RWPE2 (cell line): Measurements from ENCODE around the gene EVL.

Experiments used
- ATAC-seq: fragments of 200-7000 bp; cut with Tn5 transposase; 3 replicates; pipeline ENCODE4 v1.9.1; 2021; ENCODE audit warnings: low read depth
- DNase-seq: peaks from one replicate; pipeline ENCODE4 v3.0.0-alpha.2; 2020; ENCODE audit warnings: low spot score
- H3K27ac ChIP-seq: fragments of 450-650 bp; 2 replicates; pipeline ENCODE4 v1.5.1; 2017; ENCODE audit warnings: mild to moderate bottlenecking; ENCODE audit not compliant: poor library complexity, severe bottlenecking
- H3K27me3 ChIP-seq: fragments of 250-450 bp; sonication (Bioruptor Pico); 2 replicates; pipeline ENCODE4 v1.5.1; 2021; ENCODE audit warnings: mild to moderate bottlenecking, moderate library complexity; ENCODE audit not compliant: insufficient read depth, poor library complexity, severe bottlenecking
- H3K36me3 ChIP-seq: fragments of 250-450 bp; sonication (Bioruptor Pico); 2 replicates; pipeline ENCODE4 v1.5.1; 2020; ENCODE audit warnings: low read depth, mild to moderate bottlenecking, moderate library complexity
- H3K4me1 ChIP-seq: fragments of 250-450 bp; sonication (Bioruptor Pico); 2 replicates; pipeline ENCODE4 v1.5.1; 2021; ENCODE audit warnings: mild to moderate bottlenecking, moderate library complexity; ENCODE audit not compliant: insufficient read depth, poor library complexity, severe bottlenecking
- H3K4me3 ChIP-seq: fragments of 250-450 bp; sonication (Bioruptor Pico); 2 replicates; pipeline ENCODE4 v1.5.1; 2021; ENCODE audit warnings: mild to moderate bottlenecking, moderate library complexity; ENCODE audit not compliant: severe bottlenecking
- H3K9me3 ChIP-seq: fragments of 250-450 bp; sonication (Bioruptor Pico); 2 replicates; pipeline ENCODE4 v1.5.1; 2021; ENCODE audit warnings: mild to moderate bottlenecking, moderate library complexity; ENCODE audit not compliant: severe bottlenecking
- CTCF ChIP-seq: fragments of 450-650 bp; IDR thresholded peaks from one replicate; pipeline ENCODE4 v1.5.1; 2017; ENCODE audit warnings: mild to moderate bottlenecking, moderate library complexity; ENCODE audit not compliant: poor library complexity, severe bottlenecking

Gene EVL

GRCh38 chr14:100052819-100053218 is 12.4 kb upstream of the EVL start:
- TF ChIP-seq CTCF: no peak
- no peaks in the 10 kb centered on the region for H3K27me3 ChIP-seq
- no peaks in the 10 kb centered on the region for H3K9me3 ChIP-seq
- no peaks in the 10 kb centered on the region for H3K36me3 ChIP-seq
- H3K27ac ChIP-seq: no peak overlapping the region
- DNase-seq (no peak), ATAC-seq (no peak)
- H3K4me1 ChIP-seq: peaks cover 13% of the 10 kb centered on the region
- H3K4me3 ChIP-seq: no peak overlapping the region

DNA sequence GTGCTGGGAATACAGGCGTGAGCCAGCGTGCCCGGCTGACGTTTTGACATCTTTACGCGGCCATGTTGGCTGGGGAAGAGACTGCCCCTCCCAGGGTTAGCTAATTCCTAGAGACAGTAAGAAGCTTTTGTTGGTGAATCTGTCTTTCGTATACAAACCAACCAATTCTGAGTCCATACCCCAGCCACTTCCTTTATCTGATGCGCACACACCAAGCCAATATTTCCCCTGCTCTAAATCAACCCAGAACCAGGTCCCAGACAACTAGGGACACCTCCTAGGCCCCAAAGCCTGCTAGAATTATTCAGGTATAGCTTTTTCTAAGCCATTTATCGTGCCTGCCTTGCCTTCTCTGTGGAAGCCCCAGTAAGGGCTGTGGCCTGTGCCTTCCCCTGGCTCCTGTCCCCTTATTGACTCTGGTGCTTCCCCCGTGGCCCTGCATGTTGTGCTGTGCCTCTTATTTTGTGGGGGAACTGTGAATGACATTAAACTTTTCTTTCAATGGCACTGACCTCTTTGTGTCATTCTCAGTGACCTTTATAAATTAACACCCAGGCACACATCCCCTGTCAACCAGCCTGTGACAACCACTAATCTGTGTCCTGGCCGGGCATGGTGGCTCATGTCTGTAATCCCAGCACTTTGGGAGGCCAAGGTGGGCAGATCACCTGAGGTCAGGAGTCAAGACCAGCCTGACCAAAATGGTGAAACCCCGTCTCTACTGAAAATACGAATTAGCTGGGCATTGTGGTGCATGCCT is 10.7 kb upstream of the EVL start:
- peaks cover 22% of the 10 kb centered on the region for H3K4me1 ChIP-seq
- DNase-seq: no peak
- no peaks in the 10 kb centered on the region for H3K27me3 ChIP-seq
- H3K9me3 ChIP-seq: no peaks in the 10 kb centered on the region
- ATAC-seq: no peak
- no peak overlapping the region for H3K27ac ChIP-seq
- no peak for TF ChIP-seq CTCF
- no peak overlapping the region for H3K4me3 ChIP-seq
- no peaks in the 10 kb centered on the region for H3K36me3 ChIP-seq

- Histone ChIP-seq H3K27me3 (no peaks in the 10 kb centered on the region), H3K27ac (no peak overlapping the region), H3K9me3 (no peaks in the 10 kb centered on the region), H3K4me1 (peaks cover 27% of the 10 kb centered on the region), H3K4me3 (no peak overlapping the region), H3K36me3 (no peaks in the 10 kb centered on the region)
- ATAC-seq: no peak
- TF ChIP-seq CTCF: no peak
- DNase-seq: no peak
Measured at GRCh38 chr14:100056431-100056830, 8.8 kb upstream of the EVL start.

GRCh38 chr14:100056964-100057795 is 8.0 kb upstream of the EVL start:
- no peak for DNase-seq
- Histone ChIP-seq H3K9me3 (no peaks in the 10 kb centered on the region), H3K27me3 (no peaks in the 10 kb centered on the region), H3K4me3 (no peak overlapping the region), H3K4me1 (peaks cover 27% of the 10 kb centered on the region), H3K36me3 (no peaks in the 10 kb centered on the region), H3K27ac (no peak overlapping the region)
- peak; percentile 52; the same call in 2 of the 3 replicates for ATAC-seq
- peak; percentile 60 for TF ChIP-seq CTCF
